Aorta (tissue), 5 donors: Measurements from ENCODE around the gene PXMP4. TPM values are rescaled to one million over a fixed set of nuclear protein-coding genes. Genes with fewer than 3 reads are reported as not detected.

Experiments used
- ATAC-seq: fragments of 200-7000 bp; cut with Tn5 transposase; one replicate; pipeline ENCODE4 v1.9.1; 2022; ENCODE audit warnings: moderate library complexity; ENCODE audit not compliant: low FRiP score
- DNase-seq, 2 donors: peaks; one replicate each; pipeline ENCODE4 v3.0.0-alpha.2; 2020
- H3K27ac ChIP-seq, 2 donors: one replicate each; pipeline ENCODE4 v1.5.1; 2013; ENCODE audit warnings: low read length in 2 of 2, mild to moderate bottlenecking in 2 of 2, moderate library complexity in 2 of 2, control low read depth in 1 of 2, inconsistent platforms in 1 of 2, low read depth in 1 of 2
- H3K27me3 ChIP-seq, 2 donors: one replicate each; pipeline ENCODE4 v1.6.1; 2013; ENCODE audit warnings: control low read depth in 1 of 2, low read length in 1 of 2, mild to moderate bottlenecking in 1 of 2, moderate library complexity in 1 of 2; ENCODE audit not compliant: insufficient read depth in 2 of 2, control insufficient read depth in 1 of 2
- H3K36me3 ChIP-seq, 2 donors: one replicate each; pipeline ENCODE4 v1.6.1; 2013; ENCODE audit warnings: control low read depth in 1 of 2, low read length in 1 of 2, mild to moderate bottlenecking in 1 of 2; ENCODE audit not compliant: insufficient read depth in 2 of 2, control insufficient read depth in 1 of 2
- H3K4me1 ChIP-seq, 2 donors: one replicate each; pipeline ENCODE4 v1.6.1; 2013; ENCODE audit warnings: low read length in 2 of 2, control low read depth in 1 of 2, mild to moderate bottlenecking in 1 of 2, moderate library complexity in 1 of 2; ENCODE audit not compliant: insufficient read depth in 2 of 2, control insufficient read depth in 1 of 2
- H3K4me3 ChIP-seq, 2 donors: one replicate each; pipeline ENCODE4 v1.5.1; 2013; ENCODE audit warnings: low read length in 2 of 2, control low read depth in 1 of 2, mild to moderate bottlenecking in 1 of 2
- H3K9me3 ChIP-seq: one replicate; pipeline ENCODE4 v1.6.1; 2013; ENCODE audit warnings: mild to moderate bottlenecking, low read length; ENCODE audit not compliant: control insufficient read depth
- WGBS, 2 donors: extraction: QIAGEN DNeasy Blood & Tissue Kit; methylation state at CpG; one replicate each; pipeline ENCODE4 v1.1.7; 2013; 5-methylcytosine and 5-hydroxymethylcytosine counted together
- intact Hi-C, 2 donors: fragments of 100-400 bp; cut with DNase I; formaldehyde crosslinking; loops; one replicate each; pipeline versions ENCODE4 v1.14.2 to v1.15.0; 2022
- polyA plus RNA-seq, 2 donors: library from polyadenylated mRNA; stranded (reverse); fragments of 200-250 nt; gene quantifications; one replicate each; pipeline ENCODE4 v1.2.3, GENCODE V29; 2013
- total RNA-seq, 2 donors: library from RNA; stranded (reverse); fragmentation: NEBNext Ultra II Directional; extraction: Animal tissue kit (Norgen Biotek cat#: 25700); gene quantifications; one replicate each; pipeline ENCODE4 v1.2.1, GENCODE V29; 2021
- donor health status: healthy with polysubstance abuse.
- donor health status: Bipolar disorder and iron deficiency.
- donor health status: DM: no; HTN: no; CAD: no.
- donor health status: DM: no; HTN: no; CAD: no.
- donor health status: DM: yes; HTN: yes; CAD: no.

PXMP4 gene
- total and polyA plus RNA-seq, 4 donors: 1.5 to 7.5 (median 4.7) TPM

GRCh38 chr20:33666293-33667244, 53.5 kb downstream of the PXMP4 start, which contains the start of gene ACTL10:
TSS of gene ACTL10 (plus strand) at chr20:33666943. CDS start at chr20:33667498, 555 bp downstream.
- Histone ChIP-seq H3K27me3 (no peaks in the 10 kb centered on the region), H3K36me3 (no peaks in the 10 kb centered on the region), H3K9me3 (no peaks in the 10 kb centered on the region), H3K4me1 (no peaks in the 10 kb centered on the region), H3K4me3 (peak within 1 kb of the TSS; percentile 12 to 28), H3K27ac (peak within 1 kb of the TSS in 1 of 2 donors; percentile 85)
- ATAC-seq: peak; percentile 87
- peak; percentile 99 for DNase-seq
- intact Hi-C loops: loop anchor here in 1 of 2 donors (5.0 kb wide), 2 partner anchors 209 to 249 kb away; no protein-coding TSS in a partner anchor
- WGBS, 2 donors: 2 to 5% methylated on average over 41 to 50 of the region's 50 CpGs

GRCh38 chr20:33664762-33665144, 55.4 kb downstream of the PXMP4 start:
- intact Hi-C loops: loop anchor here in 1 of 2 donors (5.0 kb wide), 2 partner anchors 207 to 247 kb away; no protein-coding TSS in a partner anchor
- Histone ChIP-seq H3K27ac (peak overlapping the region in 1 of 2 donors; percentile 91), H3K4me1 (no peaks in the 10 kb centered on the region), H3K27me3 (no peaks in the 10 kb centered on the region), H3K4me3 (no peak overlapping the region), H3K36me3 (no peaks in the 10 kb centered on the region), H3K9me3 (no peaks in the 10 kb centered on the region)
- DNase-seq (no peak), ATAC-seq (no peak)
- WGBS, 2 donors: 95 to 97% methylated on average over 2 of the region's 2 CpGs

DNA sequence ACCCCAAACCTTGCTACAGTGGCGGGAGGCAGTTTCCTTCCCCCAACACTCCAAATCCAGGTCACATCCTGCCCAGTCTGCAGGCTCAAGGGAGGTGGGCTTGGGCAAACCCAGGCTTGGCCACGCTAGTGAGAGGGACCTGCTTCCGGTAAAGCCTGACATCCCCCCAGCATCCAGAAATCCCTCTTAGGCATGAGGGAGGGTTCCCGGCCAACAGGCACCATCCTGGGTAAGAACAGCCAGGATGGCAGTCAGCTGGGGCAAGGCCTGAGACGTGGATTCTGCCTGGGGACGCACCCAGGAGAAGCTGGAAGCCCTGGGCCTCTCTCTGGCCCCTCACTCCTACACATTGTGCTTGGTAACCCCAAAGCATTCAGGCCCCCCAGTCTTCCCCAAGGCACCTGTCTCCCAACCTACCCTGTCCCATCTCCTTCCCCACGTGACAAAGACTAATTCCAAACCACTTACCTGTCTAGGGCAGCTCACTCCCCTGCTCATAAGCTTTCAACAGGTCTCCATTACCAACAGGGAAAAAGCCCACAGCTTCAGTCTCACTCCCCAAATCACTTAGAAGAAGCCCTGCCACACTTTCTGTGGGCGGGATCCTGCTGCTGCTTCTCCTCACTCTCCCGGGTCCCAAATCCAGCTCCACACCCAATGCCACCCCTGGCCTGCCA, 55.9 kb downstream of the PXMP4 start:
- Histone ChIP-seq H3K4me3 (peak overlapping the region; percentile 54 to 60), H3K4me1 (no peaks in the 10 kb centered on the region), H3K27me3 (no peaks in the 10 kb centered on the region), H3K27ac (peak overlapping the region; percentile 38 to 91), H3K36me3 (no peaks in the 10 kb centered on the region), H3K9me3 (no peaks in the 10 kb centered on the region)
- DNase-seq (no peak), ATAC-seq (no peak)
- intact Hi-C loops: no loop called here
- WGBS, 2 donors: 42 to 46% methylated on average over 9 of the region's 9 CpGs

DNA sequence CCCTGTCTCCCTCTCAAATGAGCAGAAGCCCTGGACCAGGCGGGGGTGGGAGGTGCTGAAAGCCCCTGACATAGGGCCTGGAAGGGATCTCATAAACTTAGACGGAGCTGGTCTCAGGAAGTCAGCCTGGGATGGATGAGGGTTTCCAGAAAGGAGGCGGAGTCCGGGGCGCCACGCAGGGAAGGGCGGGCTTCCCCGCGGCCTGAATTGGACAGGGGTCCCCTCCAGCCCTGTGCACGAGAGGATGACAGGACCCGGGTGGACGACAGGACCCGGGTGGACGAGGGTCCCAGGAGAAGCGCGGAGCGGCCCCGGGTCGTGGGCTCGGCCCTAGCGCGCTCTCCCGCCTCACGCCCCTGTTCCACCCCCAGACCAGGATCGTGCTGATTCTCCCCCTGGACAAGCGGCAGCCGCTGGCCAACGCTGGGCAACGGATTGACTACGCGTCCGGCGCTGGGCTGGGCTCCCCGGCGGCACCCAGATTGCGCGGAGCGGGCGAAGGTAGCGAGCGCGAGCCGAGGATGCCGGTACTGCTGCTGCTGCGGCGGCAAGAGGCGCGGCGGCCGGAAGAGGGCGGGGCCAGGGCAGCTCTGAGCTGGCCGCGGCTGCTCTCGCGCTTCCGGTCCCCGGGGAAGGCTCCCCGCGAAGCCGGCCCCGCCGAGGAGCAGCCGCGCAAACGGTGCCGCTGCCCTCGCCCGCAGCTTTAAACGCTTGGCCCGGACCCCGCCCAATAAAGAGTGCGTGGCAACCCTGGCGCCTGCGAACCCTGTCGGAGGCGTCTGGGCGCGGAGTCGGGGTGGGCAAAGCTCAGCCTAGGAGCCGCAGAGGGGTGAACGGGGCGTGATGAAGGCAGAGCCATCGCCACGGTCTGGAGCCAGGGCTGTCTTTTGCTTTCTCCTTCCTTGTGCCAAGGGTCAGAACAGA, 56.7 kb downstream of the PXMP4 start:
- peak overlapping the region; percentile 38 to 91 for H3K27ac ChIP-seq
- no peaks in the 10 kb centered on the region for H3K36me3 ChIP-seq
- no peaks in the 10 kb centered on the region for H3K27me3 ChIP-seq
- intact Hi-C loops: no loop called here
- WGBS, 2 donors: 1% methylated on average over 73 to 84 of the region's 84 CpGs
- H3K4me3 ChIP-seq: peak overlapping the region; percentile 54 to 60
- DNase-seq: peak; percentile 92 to 96
- ATAC-seq: peak; percentile 69
- no peaks in the 10 kb centered on the region for H3K4me1 ChIP-seq
- no peaks in the 10 kb centered on the region for H3K9me3 ChIP-seq

GRCh38 chr20:33662172-33662571, 57.9 kb downstream of the PXMP4 start, which contains the start of gene C20orf144:
TSS of gene C20orf144 (plus strand) at chr20:33662327. CDS start at chr20:33662346, 19 bp downstream.
- ATAC-seq (no peak), DNase-seq (no peak)
- Histone ChIP-seq H3K4me3 (peak within 1 kb of the TSS; percentile 54 to 60), H3K9me3 (no peaks in the 10 kb centered on the region), H3K4me1 (no peaks in the 10 kb centered on the region), H3K27ac (peak within 1 kb of the TSS in 1 of 2 donors; percentile 74), H3K36me3 (no peaks in the 10 kb centered on the region), H3K27me3 (no peaks in the 10 kb centered on the region)
- WGBS, 2 donors: 94 to 96% methylated on average over 10 of the region's 10 CpGs
- intact Hi-C loops: no loop called here

DNA sequence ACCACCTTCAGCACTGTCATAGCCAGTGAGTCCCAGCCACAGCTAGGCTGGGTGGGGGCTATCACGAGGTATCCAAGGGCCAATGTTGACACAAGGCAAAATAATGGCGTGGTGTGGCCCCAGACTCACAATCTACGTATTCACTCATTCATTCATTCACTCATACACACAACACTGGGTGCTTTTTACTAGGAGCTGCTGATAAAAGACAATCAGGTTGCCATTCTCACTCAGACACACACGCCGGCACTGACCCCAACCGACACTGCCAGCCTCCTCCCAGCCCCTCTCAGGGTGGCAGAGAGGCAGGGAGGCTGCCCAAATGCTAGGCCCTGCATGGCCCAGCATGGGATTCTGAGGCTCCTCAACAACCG, 59.4 kb downstream of the PXMP4 start:
- H3K27me3 ChIP-seq: no peaks in the 10 kb centered on the region
- DNase-seq (peak in 1 of 2 donors; percentile 17), ATAC-seq (no peak)
- no peaks in the 10 kb centered on the region for H3K4me1 ChIP-seq
- H3K36me3 ChIP-seq: no peaks in the 10 kb centered on the region
- H3K27ac ChIP-seq: no peak overlapping the region
- intact Hi-C loops: no loop called here
- no peak overlapping the region for H3K4me3 ChIP-seq
- H3K9me3 ChIP-seq: no peaks in the 10 kb centered on the region
- 90 to 92% methylated on average over 7 of the region's 7 CpGs for WGBS, 2 donors

DNA sequence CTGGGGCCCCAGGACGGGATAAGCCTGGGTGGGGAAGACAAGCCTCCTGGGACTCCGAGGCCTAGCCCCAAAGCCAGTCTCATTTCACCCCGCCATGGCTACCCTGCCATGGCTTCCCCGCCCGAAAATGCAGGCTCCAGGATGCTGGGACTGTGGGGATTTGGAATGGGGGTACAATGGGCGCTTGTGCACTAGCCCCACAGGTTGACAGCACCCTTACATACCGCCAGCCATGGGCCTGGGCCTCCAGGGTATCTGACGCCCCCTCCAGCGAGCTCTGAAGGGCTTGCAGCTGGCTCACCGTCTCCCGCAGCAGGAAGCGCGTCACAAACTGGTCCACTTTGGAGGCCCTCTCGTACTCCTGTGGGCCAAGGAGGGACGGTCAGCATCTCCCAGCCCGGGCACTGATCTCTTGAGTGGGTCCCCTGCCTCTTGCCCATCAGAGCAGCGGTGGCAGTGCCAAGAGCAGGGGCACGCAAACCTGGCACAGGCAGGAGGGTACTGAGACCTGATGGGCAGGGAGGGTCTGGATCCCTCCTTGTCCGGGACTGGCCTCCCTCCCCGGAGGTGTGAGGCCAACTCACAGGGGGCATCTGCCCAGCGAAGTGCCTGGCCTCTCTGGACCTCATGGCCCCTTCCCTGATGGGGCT, 60.0 kb downstream of the PXMP4 start:
- Histone ChIP-seq H3K4me1 (no peaks in the 10 kb centered on the region), H3K27me3 (no peaks in the 10 kb centered on the region), H3K4me3 (no peak overlapping the region), H3K9me3 (no peaks in the 10 kb centered on the region), H3K36me3 (no peaks in the 10 kb centered on the region), H3K27ac (no peak overlapping the region)
- DNase-seq (peak in 1 of 2 donors; percentile 29), ATAC-seq (no peak)
- intact Hi-C loops: no loop called here
- WGBS, 2 donors: 90 to 92% methylated on average over 21 of the region's 21 CpGs
